ENCODE results near the gene TOMM7. TPM values are rescaled to one million over a fixed set of nuclear protein-coding genes. Genes with fewer than 3 reads are reported as not detected.
"Not testable (repeated sequence)": the region's sequence is repeated elsewhere in the genome, so short reads cannot be mapped to it uniquely, and the experiment has no call there.

Gene TOMM7
- total RNA-seq, 1 donor from 2014 or later = 83.0 TPM

- H3K4me3 ChIP-seq (ENCODE audit: low read depth, low read length) = no peak overlapping the region
- TF ChIP-seq CTCF (conservative IDR thresholded peaks at IDR 0.05; ENCODE audit: low read depth, low read length) = no peak
- DNase-seq (ENCODE audit: low read depth) = no peak
Observed at GRCh38 chr7:22802426-22802825, 20.2 kb downstream of the TOMM7 start.

- no peak for DNase-seq (ENCODE audit: low read depth)
- no peak for TF ChIP-seq CTCF (conservative IDR thresholded peaks at IDR 0.05; ENCODE audit: low read depth, low read length)
- H3K4me3 ChIP-seq (ENCODE audit: low read depth, low read length) = no peak overlapping the region
Observed at GRCh38 chr7:22801912-22802311, 20.7 kb downstream of the TOMM7 start.

GRCh38 chr7:22799633-22800032 lies 23.0 kb downstream of the TOMM7 start:
- DNase-seq (ENCODE audit: low read depth) = no peak
- no peak for TF ChIP-seq CTCF (conservative IDR thresholded peaks at IDR 0.05; ENCODE audit: low read depth, low read length)
- no peak overlapping the region for H3K4me3 ChIP-seq (ENCODE audit: low read depth, low read length)

GRCh38 chr7:22793593-22794462 lies 28.8 kb downstream of the TOMM7 start:
- H3K4me3 ChIP-seq (ENCODE audit: low read depth, low read length) = no peak overlapping the region
- no peak for DNase-seq (ENCODE audit: low read depth)
- TF ChIP-seq CTCF (conservative IDR thresholded peaks at IDR 0.05; ENCODE audit: low read depth, low read length) = no peak

GRCh38 chr7:22791204-22792158 lies 31.2 kb downstream of the TOMM7 start:
- DNase-seq (ENCODE audit: low read depth) = no peak
- no peak overlapping the region for H3K4me3 ChIP-seq (ENCODE audit: low read depth, low read length)
- no peak for TF ChIP-seq CTCF (conservative IDR thresholded peaks at IDR 0.05; ENCODE audit: low read depth, low read length)

GRCh38 chr7:22790640-22791039 lies 32.0 kb downstream of the TOMM7 start:
- DNase-seq (ENCODE audit: low read depth); H3K4me3 ChIP-seq (ENCODE audit: low read depth, low read length): not testable (repeated sequence)

GRCh38 chr7:22787951-22788350 lies 34.7 kb downstream of the TOMM7 start:
- DNase-seq (ENCODE audit: low read depth) = no peak
- no peak for TF ChIP-seq CTCF (conservative IDR thresholded peaks at IDR 0.05; ENCODE audit: low read depth, low read length)
- H3K4me3 ChIP-seq (ENCODE audit: low read depth, low read length) = no peak overlapping the region
